Left renal pelvis (tissue), 4 donors: Measurements from ENCODE around the gene GSTT2. TPM values are rescaled to one million over a fixed set of nuclear protein-coding genes. Genes with fewer than 3 reads are reported as not detected.
A peak's percentile ranks its signal among the peaks of the same experiment; 100 is the strongest.
"Not testable (repeated sequence)": the region's sequence is repeated elsewhere in the genome, so short reads cannot be mapped to it uniquely, and the experiment has no call there.

Experiments
- DNase-seq, 4 donors: peaks; one replicate each; pipeline ENCODE4 v3.0.0-alpha.2; 2013; ENCODE audit warnings: low read depth in 4 of 4, low spot score in 3 of 4
- polyA plus RNA-seq, 4 donors: library from polyadenylated mRNA; unstranded; fragments of 120-200 nt; gene quantifications; one replicate each; pipeline ENCODE4 v1.2.1, GENCODE V29; 2013; ENCODE audit not compliant: insufficient read length in 4 of 4

The GSTT2 gene
- polyA plus RNA-seq, 4 donors = 0.39 to 3.2 (median 1.2) TPM; not detected in 1

GRCh38 chr22:23971927-23972326, 8.0 kb upstream of the GSTT2 start:
- DNase-seq = not testable (repeated sequence)

DNA sequence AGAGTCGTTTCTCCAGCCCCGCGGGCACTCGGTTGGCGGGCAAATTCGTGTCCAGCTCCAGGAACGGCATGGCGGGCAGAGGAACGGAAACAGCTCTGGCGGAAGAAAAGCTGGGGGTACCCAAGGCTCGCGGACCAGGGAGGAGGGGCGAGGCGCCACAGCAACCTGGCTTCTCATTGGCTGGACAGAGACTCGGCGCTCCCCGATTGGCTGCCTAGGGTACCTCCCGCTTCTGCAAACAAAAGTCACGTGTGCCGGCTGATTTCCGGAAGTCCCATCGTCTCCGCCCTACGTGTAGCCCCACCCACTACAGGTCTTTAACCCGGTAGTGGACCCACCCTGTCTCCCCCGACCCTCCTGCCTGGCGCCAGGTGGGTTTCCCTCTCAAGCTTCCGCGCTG, 5.6 kb upstream of the GSTT2 start, which contains the start of gene DDT:
TSS of gene DDT (minus strand) at position 97 of the 400 bp plus-strand sequence. CDS start at position 70, 27 bp downstream.
- not testable (repeated sequence) for DNase-seq

DNA sequence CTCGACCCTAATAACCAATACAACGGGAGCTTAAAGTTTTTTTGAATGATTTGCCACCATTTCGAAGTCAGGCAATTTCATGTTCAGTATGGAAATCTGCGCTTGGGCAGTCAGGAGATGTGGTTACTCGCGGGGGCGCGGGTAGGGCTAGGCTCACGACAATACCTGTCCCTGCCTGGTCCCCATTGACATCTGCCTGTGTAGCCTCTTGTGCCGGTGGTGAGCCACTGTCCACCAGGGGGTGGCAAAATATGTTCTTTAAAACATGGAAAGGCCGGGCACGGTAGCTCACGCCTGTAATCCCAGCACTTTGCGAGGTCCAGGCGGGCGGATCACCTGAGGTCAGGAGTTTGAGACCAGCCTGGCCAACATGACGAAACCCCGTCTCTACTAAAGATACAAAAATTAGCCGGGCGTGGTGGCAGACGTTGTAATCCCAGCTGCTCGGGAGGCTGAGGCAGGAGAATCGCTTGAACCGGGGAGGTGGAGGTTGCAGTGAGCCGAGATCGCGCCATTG, 5.0 kb upstream of the GSTT2 start:
- DNase-seq = not testable (repeated sequence)

DNA sequence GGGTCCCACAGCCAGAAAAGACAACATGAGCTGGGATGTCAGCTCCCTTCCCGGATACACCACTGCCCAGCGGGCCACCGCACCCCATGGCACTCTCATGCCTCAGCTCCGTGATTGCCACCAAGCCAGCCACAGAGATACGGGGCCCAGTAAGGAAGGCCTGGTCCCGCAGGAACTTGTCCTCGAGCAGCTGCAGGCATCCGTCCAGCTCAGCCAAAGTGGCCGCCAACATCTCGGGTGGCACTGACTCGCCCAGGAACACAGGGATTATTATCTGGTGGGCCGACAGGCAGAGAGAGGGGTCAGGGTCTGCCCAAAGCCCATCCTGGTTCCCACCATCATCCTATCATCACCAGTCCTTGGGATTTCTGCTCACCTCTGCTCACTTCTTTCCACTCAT, 2.6 kb upstream of the GSTT2 start:
- not testable (repeated sequence) for DNase-seq

DNA sequence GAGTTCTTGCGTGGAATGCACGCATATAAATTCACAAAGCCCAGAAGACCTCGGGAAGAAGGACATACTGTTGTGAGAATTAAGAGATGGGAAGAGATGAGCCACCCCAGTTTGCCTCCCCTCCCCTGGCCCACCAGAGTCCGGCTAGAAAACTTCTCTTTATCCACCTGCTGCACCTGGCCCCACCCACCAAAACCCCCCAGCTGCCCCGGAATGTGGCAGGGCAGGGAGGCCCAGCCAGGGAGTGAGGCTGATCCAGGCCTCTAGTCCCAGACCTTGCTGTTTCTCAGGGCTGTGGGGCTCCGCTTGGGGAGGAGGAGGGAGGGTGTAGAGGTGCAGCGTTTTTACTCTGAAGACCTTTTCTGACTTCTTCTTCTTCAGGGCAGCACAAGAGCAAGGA, 633 bp downstream of the GSTT2 start:
- not testable (repeated sequence) for DNase-seq

GRCh38 chr22:23984430-23984829, 4.5 kb downstream of the GSTT2 start:
- DNase-seq = peak in 2 of 4 donors; percentile 12 to 18

- not testable (repeated sequence) for DNase-seq
Observed at GRCh38 chr22:23986089-23986488, 6.2 kb downstream of the GSTT2 start.

- DNase-seq = not testable (repeated sequence)
Observed at GRCh38 chr22:23986538-23987178, 6.7 kb downstream of the GSTT2 start.

- DNase-seq = not testable (repeated sequence)
Observed at GRCh38 chr22:23989583-23990244, 9.8 kb downstream of the GSTT2 start.

- not testable (repeated sequence) for DNase-seq
Observed at GRCh38 chr22:23993080-23993479, 13.1 kb downstream of the GSTT2 start.

DNA sequence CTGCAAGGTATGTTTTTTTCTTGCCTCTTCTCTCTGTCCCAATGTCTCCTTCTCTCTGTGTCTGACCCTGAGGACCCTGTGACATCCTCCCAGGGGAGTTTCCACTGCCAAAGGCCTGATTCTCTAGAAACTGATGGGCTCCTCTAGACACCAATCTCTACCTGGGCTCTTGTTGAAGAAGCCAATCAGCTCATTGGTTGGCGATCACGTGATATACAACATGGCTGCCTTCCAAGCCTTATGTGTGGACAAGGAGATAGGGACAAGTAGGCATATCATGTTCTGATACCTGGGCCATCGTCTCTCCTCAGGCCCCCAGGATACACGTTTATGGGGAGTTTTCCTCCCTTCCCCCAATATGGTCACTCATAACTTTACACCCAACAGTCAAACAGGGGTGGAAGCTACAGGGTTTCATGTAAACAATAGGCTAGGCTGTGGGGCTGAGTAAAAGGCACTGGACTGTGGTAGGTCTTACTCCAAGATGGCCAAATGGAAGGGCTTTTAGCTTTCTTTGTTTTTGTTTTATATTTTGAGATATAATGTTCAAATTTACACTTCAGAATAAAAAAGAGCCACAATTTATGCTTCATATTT, 13.7 kb downstream of the GSTT2 start:
- not testable (repeated sequence) for DNase-seq

DNA sequence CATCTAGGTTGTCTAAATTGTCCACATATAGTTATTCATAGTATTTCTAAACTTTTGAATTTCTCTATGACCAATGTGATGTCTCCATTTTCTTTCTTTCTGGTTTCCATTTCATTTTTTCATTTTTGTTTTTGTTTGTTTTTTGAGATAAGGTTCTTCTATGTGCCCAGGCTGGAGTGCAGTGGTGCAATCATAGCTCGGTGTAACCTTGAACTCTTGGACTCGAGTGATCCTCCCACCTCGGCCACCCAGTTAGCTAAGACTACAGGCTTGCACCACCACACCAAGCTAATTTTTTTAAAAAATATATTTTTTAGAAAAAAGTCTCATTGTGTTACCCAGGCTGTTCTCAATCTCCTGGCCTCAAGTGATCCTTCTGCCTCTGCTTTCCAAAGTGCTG, 17.2 kb downstream of the GSTT2 start:
- no peak for DNase-seq

GRCh38 chr22:23999779-24000178, 19.8 kb downstream of the GSTT2 start:
- DNase-seq = not testable (repeated sequence)

GRCh38 chr22:24001314-24001713, 21.4 kb downstream of the GSTT2 start:
- no peak for DNase-seq

GRCh38 chr22:24002272-24002671, 22.3 kb downstream of the GSTT2 start:
- no peak for DNase-seq

DNA sequence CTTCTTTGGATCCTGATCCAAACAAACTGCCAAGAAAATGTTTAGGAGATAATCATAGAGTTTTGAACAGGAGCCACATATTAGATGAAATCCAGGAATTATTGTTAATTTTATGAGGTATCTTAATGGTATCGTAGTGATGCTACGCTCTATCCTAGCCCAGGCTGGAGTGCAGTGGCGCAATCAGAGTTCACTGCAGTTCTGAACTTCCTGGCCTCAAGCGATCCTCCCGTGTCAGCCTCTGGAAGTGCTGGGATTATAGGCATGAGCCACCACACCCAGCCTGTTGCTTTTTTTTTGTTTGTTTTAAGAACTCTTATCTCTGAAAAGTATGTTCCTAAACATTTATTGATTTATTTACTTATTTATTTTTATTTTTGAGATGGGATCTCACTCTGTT, 22.9 kb downstream of the GSTT2 start:
- no peak for DNase-seq

DNA sequence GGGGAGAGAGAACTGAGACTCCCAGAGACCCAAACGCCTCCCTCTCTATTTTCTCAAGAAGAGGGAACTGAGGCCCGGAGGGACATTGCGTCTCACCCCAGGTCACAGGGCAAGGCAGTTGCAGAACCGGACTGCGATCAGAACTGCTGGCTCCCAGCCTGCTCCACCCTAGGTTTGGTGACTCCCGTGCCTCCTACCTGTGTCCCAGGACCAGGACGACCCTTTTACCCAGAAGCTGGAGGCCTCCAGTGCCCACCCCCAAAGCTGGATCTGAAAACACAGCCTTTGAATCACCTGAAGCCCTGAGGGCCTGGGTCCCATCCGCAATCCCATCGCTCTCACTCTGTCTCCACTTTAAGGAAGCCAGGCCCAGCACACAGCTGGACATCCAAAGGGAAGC, 24.0 kb downstream of the GSTT2 start:
- DNase-seq = no peak

GRCh38 chr22:24005201-24005600, 25.3 kb downstream of the GSTT2 start, which contains the start of gene GSTT4:
Gene GSTT4 (minus strand): TSS chr22:24005453. CDS start chr22:24005356, 97 bp downstream.
- no peak for DNase-seq

DNA sequence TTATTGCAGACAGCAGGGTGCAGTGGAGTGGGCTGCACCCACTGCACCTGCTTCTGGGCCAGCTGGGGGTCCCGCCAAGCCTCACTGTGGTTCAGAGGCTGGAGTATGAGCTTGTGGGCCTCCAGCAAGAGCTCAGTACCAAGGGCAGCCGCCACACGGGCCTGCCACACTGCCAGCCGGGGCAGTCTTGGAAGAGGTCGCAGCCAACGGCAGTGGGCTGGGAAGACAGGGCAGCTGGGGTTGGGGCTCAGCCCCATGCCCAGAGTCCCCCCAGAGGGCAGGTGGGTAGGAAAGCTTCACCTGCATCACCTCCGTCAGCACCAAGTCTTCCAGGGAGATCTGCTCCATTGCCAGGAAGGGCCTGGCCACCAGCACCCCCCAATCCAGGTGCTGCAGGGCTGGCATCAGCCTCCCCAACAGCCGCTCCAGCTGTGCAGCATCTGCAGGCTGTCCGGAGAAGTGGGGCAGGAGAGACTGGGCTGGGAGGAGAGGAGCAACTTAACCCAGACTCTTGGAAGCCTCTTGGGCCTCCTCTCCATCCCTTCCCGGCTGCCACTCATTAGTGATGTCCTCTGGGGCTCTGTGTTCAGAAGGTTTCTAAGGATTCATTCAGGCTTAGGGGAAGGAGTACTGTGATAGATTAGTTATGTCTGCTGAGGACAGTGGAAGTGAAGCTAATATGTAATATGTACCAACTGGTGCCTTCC, 26.4 kb downstream of the GSTT2 start:
- no peak for DNase-seq

DNA sequence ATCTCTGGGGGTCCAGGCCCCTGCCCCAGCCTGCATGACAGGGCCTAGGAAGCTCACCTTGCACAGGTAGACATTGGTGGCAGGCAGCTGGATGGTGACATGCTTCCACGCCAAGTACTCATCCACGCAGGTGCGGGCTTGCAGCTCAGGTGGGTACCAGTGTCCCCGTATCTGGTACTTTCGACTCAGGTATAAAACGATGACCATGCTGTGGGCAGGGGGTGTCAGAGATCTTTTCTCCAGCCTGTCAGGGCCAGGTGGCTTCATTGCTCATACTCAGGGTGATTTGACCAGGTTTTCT, 26.9 kb downstream of the GSTT2 start:
- no peak for DNase-seq
